Erythroblast (primary cell): ENCODE results near the gene ULBP1.
"Not testable (repeated sequence)": the region's sequence is repeated elsewhere in the genome, so short reads cannot be mapped to it uniquely, and the experiment has no call there.

Source experiments
- DNase-seq, 2 experiments: peaks; one replicate each; lab custom pipeline; 2025; lab: John Stamatoyannopoulos, UW
- GATA1 ChIP-seq: IDR thresholded peaks from 2 replicates; pipeline ENCODE4 v1.6.1; 2011; ENCODE audit warnings: low read depth, mild to moderate bottlenecking, control low read depth, low read length, moderate library complexity
- POLR2A ChIP-seq: IDR thresholded peaks from 2 replicates; pipeline ENCODE4 v1.6.1; 2011; ENCODE audit warnings: mild to moderate bottlenecking, low read length

The ULBP1 gene

GRCh38 chr6:149995235-149995750, 31.6 kb downstream of the ULBP1 start:
- no peak for TF ChIP-seq GATA1
- TF ChIP-seq POLR2A = no peak
- DNase-seq = no peak

- no peak for DNase-seq
- no peak for TF ChIP-seq POLR2A
- TF ChIP-seq GATA1 = no peak
Observed at GRCh38 chr6:149995971-149996370, 32.2 kb downstream of the ULBP1 start.

- DNase-seq = no peak
- no peak for TF ChIP-seq POLR2A
- no peak for TF ChIP-seq GATA1
Observed at GRCh38 chr6:149999636-150000035, 35.9 kb downstream of the ULBP1 start.

- TF ChIP-seq POLR2A = no peak
- no peak for TF ChIP-seq GATA1
- DNase-seq = no peak
Observed at GRCh38 chr6:150001295-150002008, 37.7 kb downstream of the ULBP1 start.

GRCh38 chr6:150002710-150003109, 39.0 kb downstream of the ULBP1 start:
- DNase-seq = no peak
- no peak for TF ChIP-seq POLR2A

- DNase-seq = not testable (repeated sequence)
Observed at GRCh38 chr6:150003599-150003998, 39.9 kb downstream of the ULBP1 start.

GRCh38 chr6:150004101-150004782, 40.5 kb downstream of the ULBP1 start:
- no peak for TF ChIP-seq GATA1
- no peak for TF ChIP-seq POLR2A

GRCh38 chr6:150004783-150005717, 41.3 kb downstream of the ULBP1 start:
- peak; percentile 93 to 95 for DNase-seq

More at GRCh38 chr6:150004101-150004782, 40.5 kb downstream of the ULBP1 start:
- DNase-seq = no peak

GRCh38 chr6:150005761-150006651, 42.3 kb downstream of the ULBP1 start:
- no peak for TF ChIP-seq POLR2A
- no peak for TF ChIP-seq GATA1
- DNase-seq = peak in 1 of 2 experiments; percentile 38

More at GRCh38 chr6:150004783-150005717, 41.3 kb downstream of the ULBP1 start:
- TF ChIP-seq GATA1 = no peak

GRCh38 chr6:150006961-150007464, 43.3 kb downstream of the ULBP1 start:
- peak; percentile 12 to 45 for DNase-seq
- TF ChIP-seq POLR2A = no peak
- TF ChIP-seq GATA1 = no peak

GRCh38 chr6:150008588-150008987, 44.8 kb downstream of the ULBP1 start:
- DNase-seq = peak in 1 of 2 experiments; percentile 56
- TF ChIP-seq GATA1 (no peak), POLR2A (no peak)

- DNase-seq = peak in 1 of 2 experiments; percentile 58
Observed at GRCh38 chr6:150012846-150013784, 49.4 kb downstream of the ULBP1 start.

- DNase-seq = not testable (repeated sequence)
Observed at GRCh38 chr6:150013785-150014622, 50.3 kb downstream of the ULBP1 start.

- DNase-seq = not testable (repeated sequence)
Observed at GRCh38 chr6:150014623-150015280, 51.0 kb downstream of the ULBP1 start.

- peak; percentile 18 to 42 for DNase-seq
Observed at GRCh38 chr6:150015281-150016001, 51.7 kb downstream of the ULBP1 start.
